Kidney (tissue), 14 donors: Measurements from ENCODE around the gene BCAN. TPM values are rescaled to one million over a fixed set of nuclear protein-coding genes. Genes with fewer than 3 reads are reported as not detected.

Source experiments
- DNase-seq, 5 donors: peaks; one replicate each; pipeline ENCODE4 v3.0.0-alpha.2; 2013 to 2020
- FAIRE-seq: peaks from 2 replicates; lab custom pipeline; 2012; peaks lifted over from hg19 to GRCh38; lab: Jason Lieb, UNC
- H3K27ac ChIP-seq, 2 donors: one replicate each; pipeline ENCODE4 v1.7.0; 2013; ENCODE audit warnings: low read depth in 2 of 2, low read length in 2 of 2, inconsistent platforms in 1 of 2
- H3K27me3 ChIP-seq: one replicate; pipeline ENCODE4 v1.7.1; 2013; ENCODE audit warnings: low read length, inconsistent platforms; ENCODE audit not compliant: control insufficient read depth, insufficient read depth
- H3K36me3 ChIP-seq, 3 donors: one replicate each; pipeline versions ENCODE4 v1.7.0 to v1.7.1; 2013; ENCODE audit warnings: low read length in 3 of 3, control low read depth in 1 of 3, inconsistent platforms in 1 of 3; ENCODE audit not compliant: insufficient read depth in 3 of 3, control insufficient read depth in 2 of 3
- H3K4me1 ChIP-seq, 3 donors: one replicate each; pipeline versions ENCODE4 v1.7.0 to v1.7.1; 2013; ENCODE audit warnings: low read length in 3 of 3, inconsistent platforms in 1 of 3, low read depth in 1 of 3; ENCODE audit not compliant: control insufficient read depth in 2 of 3, insufficient read depth in 2 of 3
- H3K4me3 ChIP-seq, 3 donors: one replicate each; pipeline versions ENCODE4 v1.7.0 to v1.8.1; 2013; ENCODE audit warnings: low read length in 3 of 3, control low read depth in 1 of 3, inconsistent platforms in 1 of 3
- H3K9ac ChIP-seq, 3 donors: one replicate each; pipeline versions ENCODE4 v1.7.0 to v1.7.1; 2013; ENCODE audit warnings: low read length in 3 of 3, control low read depth in 1 of 3, inconsistent platforms in 1 of 3
- H3K9me3 ChIP-seq, 3 donors: one replicate each; pipeline versions ENCODE4 v1.7.0 to v1.7.1; 2013; ENCODE audit warnings: low read length in 3 of 3, control low read depth in 1 of 3, inconsistent platforms in 1 of 3; ENCODE audit not compliant: control insufficient read depth in 2 of 3, insufficient read depth in 1 of 3
- intact Hi-C: fragments of 100-400 bp; cut with DNase I; formaldehyde crosslinking; loops from one replicate; pipeline ENCODE4 v1.11.1; 2022
- polyA plus RNA-seq: library from polyadenylated mRNA; stranded (reverse); fragments of 350-450 nt; fragmentation: Illumina TruSeq; extraction: RNeasy Lipid Tissue Mini Kit (QIAGEN cat#74804); gene quantifications from one replicate; pipeline ENCODE4 v1.2.3, GENCODE V29; 2014; ENCODE audit warnings: low read depth, low replicate concordance; ENCODE audit not compliant: insufficient read depth
- total RNA-seq: library from RNA; stranded (reverse); fragmentation: NEBNext Ultra II Directional; extraction: Animal tissue kit (Norgen Biotek cat#: 25700); gene quantifications from one replicate; pipeline ENCODE4 v1.2.1, GENCODE V29; 2021
- TF ChIP-seq, protein P1 (sequence below): IDR thresholded peaks from 3 replicates; pipeline ENCODE4 v1.5.1; 2012; ENCODE audit warnings: mild to moderate bottlenecking, moderate library complexity, borderline replicate concordance; ENCODE audit not compliant: insufficient read depth; ENCODE audit errors: extremely low read depth
- donor health status: control.
- donor health status: control.
- donor health status: control.
- donor health status: control.
- donor health status: control.
- donor health status: DM: yes; HTN: yes; CAD: no.
- donor health status: Normal renal cell carcinoma (clear cell type).

The BCAN gene
- total and polyA plus RNA-seq, 2 donors from 2014 or later, result 0.19 to 0.45 TPM

DNA sequence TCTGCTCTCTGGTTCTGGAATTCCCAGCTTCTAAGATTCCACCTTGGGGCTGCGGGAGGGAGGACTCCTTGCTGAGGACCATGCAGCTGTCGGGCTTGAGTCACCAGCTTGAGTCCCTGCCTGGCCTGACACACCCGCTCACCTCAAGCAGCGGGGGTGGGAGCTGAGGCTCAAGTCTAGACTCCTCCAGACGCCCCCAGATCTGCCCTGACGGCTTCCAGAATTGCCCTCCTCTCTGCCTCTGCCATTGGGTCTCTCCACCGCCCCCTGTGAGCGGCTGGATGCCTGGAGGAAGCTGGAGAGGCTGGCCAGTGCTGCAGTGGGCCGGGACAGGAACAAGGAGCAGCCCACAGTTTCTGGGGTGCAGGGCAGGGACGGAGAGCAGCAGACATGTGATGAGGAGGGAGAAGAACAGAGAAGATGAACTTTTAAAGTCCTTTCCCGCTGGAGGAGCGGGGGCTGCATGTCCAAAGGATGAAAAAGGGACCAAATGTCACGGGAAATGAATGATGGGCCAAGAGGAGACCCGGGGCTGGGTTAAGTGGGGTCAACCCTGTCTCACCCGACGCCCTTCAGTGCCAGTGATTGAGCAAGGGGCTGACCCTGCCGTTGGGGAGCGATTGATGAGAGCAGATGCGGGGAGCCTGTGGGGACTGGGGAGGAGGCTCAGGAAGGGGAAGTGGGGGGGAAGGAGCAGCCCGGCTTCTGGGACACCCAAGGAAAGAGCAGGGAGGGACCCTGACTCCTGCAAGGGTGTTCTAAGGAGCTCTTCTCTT lies 49.9 kb downstream of the BCAN start:
- FAIRE-seq (no peak), DNase-seq (peak in 3 of 5 donors; percentile 65 to 76 (median 69))
- Histone ChIP-seq H3K9me3 (no peaks in the 10 kb centered on the region), H3K27ac (no peak overlapping the region), H3K9ac (no peak overlapping the region), H3K4me1 (peaks cover 0 to 12% (median 6%) of the 10 kb centered on the region in 3 donors), H3K36me3 (no peaks in the 10 kb centered on the region), H3K4me3 (no peak overlapping the region), H3K27me3 (no peaks in the 10 kb centered on the region)
- intact Hi-C loops, result no loop called here
- TF ChIP-seq, protein P1, sequence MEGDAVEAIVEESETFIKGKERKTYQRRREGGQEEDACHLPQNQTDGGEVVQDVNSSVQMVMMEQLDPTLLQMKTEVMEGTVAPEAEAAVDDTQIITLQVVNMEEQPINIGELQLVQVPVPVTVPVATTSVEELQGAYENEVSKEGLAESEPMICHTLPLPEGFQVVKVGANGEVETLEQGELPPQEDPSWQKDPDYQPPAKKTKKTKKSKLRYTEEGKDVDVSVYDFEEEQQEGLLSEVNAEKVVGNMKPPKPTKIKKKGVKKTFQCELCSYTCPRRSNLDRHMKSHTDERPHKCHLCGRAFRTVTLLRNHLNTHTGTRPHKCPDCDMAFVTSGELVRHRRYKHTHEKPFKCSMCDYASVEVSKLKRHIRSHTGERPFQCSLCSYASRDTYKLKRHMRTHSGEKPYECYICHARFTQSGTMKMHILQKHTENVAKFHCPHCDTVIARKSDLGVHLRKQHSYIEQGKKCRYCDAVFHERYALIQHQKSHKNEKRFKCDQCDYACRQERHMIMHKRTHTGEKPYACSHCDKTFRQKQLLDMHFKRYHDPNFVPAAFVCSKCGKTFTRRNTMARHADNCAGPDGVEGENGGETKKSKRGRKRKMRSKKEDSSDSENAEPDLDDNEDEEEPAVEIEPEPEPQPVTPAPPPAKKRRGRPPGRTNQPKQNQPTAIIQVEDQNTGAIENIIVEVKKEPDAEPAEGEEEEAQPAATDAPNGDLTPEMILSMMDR, result no peak

DNA sequence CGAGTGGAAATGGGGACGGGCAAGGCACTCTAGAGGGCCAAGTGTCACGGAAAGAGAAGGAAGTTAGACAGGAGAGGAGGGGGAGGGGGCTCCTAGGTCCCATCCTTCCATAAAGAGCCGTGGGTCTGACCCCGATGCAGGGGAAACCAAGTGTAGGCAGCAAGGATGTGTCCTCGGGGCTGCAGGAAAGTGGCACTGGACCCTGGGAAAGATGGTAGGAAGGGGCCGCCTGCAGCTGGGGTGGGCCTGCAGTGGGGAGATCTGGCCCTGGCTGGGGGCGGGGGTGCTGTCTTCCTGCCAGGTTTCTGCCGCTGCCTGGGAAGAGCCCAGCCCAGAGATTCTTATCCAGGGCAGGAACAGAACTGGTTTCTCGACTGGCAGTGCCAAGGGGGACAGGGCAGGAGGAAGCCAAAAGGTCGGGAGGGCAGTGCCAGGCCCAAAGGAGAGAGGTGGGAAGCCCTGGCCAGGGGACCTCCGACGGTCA lies 50.6 kb downstream of the BCAN start:
- H3K9ac ChIP-seq, result no peak overlapping the region
- FAIRE-seq, result no peak
- DNase-seq, result peak in 1 of 5 donors; percentile 41
- no peaks in the 10 kb centered on the region for H3K27me3 ChIP-seq
- H3K4me1 ChIP-seq, result peaks cover 0 to 12% (median 6%) of the 10 kb centered on the region in 3 donors
- H3K9me3 ChIP-seq, result no peaks in the 10 kb centered on the region
- TF ChIP-seq, protein P1, result no peak
- H3K36me3 ChIP-seq, result no peaks in the 10 kb centered on the region
- H3K4me3 ChIP-seq, result no peak overlapping the region
- intact Hi-C loops, result no loop called here
- no peak overlapping the region for H3K27ac ChIP-seq

DNA sequence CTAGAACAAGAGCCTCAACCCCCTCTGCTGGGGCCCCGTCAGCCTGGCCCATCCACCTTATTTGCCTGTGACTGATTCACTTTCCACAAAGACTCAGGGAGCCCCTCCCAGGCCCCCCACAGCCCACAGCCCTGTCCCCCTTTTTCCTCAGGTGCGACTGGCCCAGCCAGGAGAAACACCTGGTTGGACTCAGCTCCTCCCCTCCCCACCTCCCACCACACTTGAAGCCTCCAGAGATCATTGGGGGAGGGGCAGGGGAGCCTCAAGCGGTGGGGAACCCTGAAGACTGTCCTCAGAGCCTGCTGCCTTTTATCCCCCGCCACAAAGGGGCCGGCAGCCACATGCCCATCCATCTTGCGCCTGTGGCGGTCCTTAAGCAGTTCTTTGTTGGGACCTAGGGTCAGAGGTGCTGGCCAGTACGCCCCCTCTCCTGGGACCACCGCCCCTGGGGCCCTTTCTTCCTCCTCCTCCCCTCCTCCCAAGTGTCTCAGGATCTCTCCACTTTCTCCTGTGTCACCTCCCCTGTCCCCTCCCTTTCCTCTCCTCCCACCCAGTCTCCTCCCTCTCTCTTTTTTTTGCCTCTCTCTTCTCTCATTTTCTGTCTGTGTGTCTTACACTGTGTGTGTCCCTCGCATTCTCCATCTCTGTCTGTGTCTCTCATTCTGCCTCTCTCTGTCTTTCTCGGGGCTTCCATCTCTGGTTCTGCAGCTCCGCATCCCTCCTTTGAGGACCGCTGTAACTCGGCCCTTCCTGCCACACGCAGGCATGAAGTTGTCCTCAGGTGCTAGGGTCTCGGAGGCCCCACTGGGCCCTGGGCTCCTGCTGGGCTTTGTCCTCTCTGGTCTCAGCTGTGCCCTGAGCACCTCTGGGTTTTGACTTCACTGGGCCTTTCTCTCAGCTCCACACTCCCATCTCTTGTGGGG lies 51.3 kb downstream of the BCAN start:
- Histone ChIP-seq H3K27me3 (no peaks in the 10 kb centered on the region), H3K27ac (no peak overlapping the region), H3K4me3 (no peak overlapping the region), H3K36me3 (no peaks in the 10 kb centered on the region), H3K9me3 (no peaks in the 10 kb centered on the region), H3K9ac (no peak overlapping the region), H3K4me1 (peaks cover 0 to 12% (median 6%) of the 10 kb centered on the region in 3 donors)
- intact Hi-C loops, result no loop called here
- DNase-seq (peak in 4 of 5 donors; percentile 93 to 96 (median 95)), FAIRE-seq (no peak)
- TF ChIP-seq, protein P1, result no peak
